ENCODE results near the gene UGT8. TPM values are rescaled to one million over a fixed set of nuclear protein-coding genes. Genes with fewer than 3 reads are reported as not detected.

The UGT8 gene
- not detected in 2 replicates for total RNA-seq

GRCh38 chr4:114598191-114599121 lies at the start of gene UGT8:
TSS of gene UGT8 (plus strand) at chr4:114598807. CDS start at chr4:114622881, 24,074 bp downstream.

